HepG2 (cell line): ENCODE measurements around the gene TMEFF2. TPM values are rescaled to one million over a fixed set of nuclear protein-coding genes. Genes with fewer than 3 reads are reported as not detected.

ENCODE experiments used
- ATAC-seq: fragments of 200-7000 bp; cut with Tn5 transposase; 3 replicates; pipeline ENCODE4 v1.9.1; 2020; ENCODE audit warnings: mild to moderate bottlenecking, moderate library complexity
- BruUV-seq: library from RNA; stranded (reverse); fragments of 400-500 nt; replicated peaks from 2 replicates; lab custom pipeline; 2021; lab: Mats Ljungman, UMichigan
- CTCF ChIA-PET: fragments of 300-600 bp; formaldehyde crosslinking; extraction: SDS; loops from one replicate; lab custom pipeline; 2021; ENCODE audit warnings: low total read pairs, inconsistent platforms, low intra/inter-chr PET ratio; lab: Yijun Ruan, JAX
- POLR2A ChIA-PET: fragments of 350-600 bp; sonication (Branson Sonifier 250); formaldehyde crosslinking; loops from one replicate; lab custom pipeline; 2020; ENCODE audit warnings: antibody characterized with exemption, inconsistent platforms; lab: Yijun Ruan, JAX
- DNase-seq: peaks from one replicate; pipeline ENCODE4 v3.0.0-alpha.2; 2015; ENCODE audit warnings: low spot score
- FAIRE-seq: peaks from 3 replicates; lab custom pipeline; 2011; peaks lifted over from hg19 to GRCh38; lab: Jason Lieb, UNC
- H2AFZ ChIP-seq: one replicate; pipeline ENCODE4 v1.6.1; 2011; ENCODE audit warnings: low read length, inconsistent platforms
- H3K27ac ChIP-seq: fragments of 300-600 bp; 3 replicates; pipeline ENCODE4 v1.8.0; 2011; ENCODE audit warnings: mixed run types, mild to moderate bottlenecking, mixed read lengths, low read length, inconsistent platforms; ENCODE audit not compliant: insufficient read depth; ENCODE audit errors: extremely low read length
- H3K27me3 ChIP-seq, 2 experiments: fragments of 200-600 bp in 1 of 2; 2 replicates in 1 of 2; 3 replicates in 1 of 2; pipeline versions ENCODE4 v1.6.0 to v1.8.0; 2011; ENCODE audit warnings: low read length in 2 of 2, mild to moderate bottlenecking in 2 of 2, moderate library complexity in 2 of 2, inconsistent platforms in 1 of 2; ENCODE audit not compliant: insufficient read depth in 2 of 2, control insufficient read depth in 1 of 2
- H3K36me3 ChIP-seq, 2 experiments: fragments of 200-600 bp in 1 of 2; replicated peaks in 1 of 2; 2 replicates in 1 of 2; 3 replicates in 1 of 2; pipeline versions ENCODE4 v1.5.1 to v1.8.0; 2011; ENCODE audit warnings: low read length in 2 of 2, inconsistent platforms in 1 of 2; ENCODE audit not compliant: insufficient read depth in 2 of 2, control insufficient read depth in 1 of 2
- H3K4me1 ChIP-seq: 2 replicates; pipeline ENCODE4 v1.5.1; 2012; ENCODE audit warnings: low read length, inconsistent platforms; ENCODE audit not compliant: insufficient read depth
- H3K4me2 ChIP-seq: 2 replicates; pipeline ENCODE4 v1.6.0; 2011; ENCODE audit warnings: low read depth, low read length, inconsistent platforms
- H3K4me3 ChIP-seq, 3 experiments: fragments of 200-600 bp in 1 of 3; sonication (generic), shearing (Covaris generic) in 1 of 3; replicated peaks in 1 of 3; 2 replicates each; pipeline ENCODE4 v1.5.1; 2011 to 2016; ENCODE audit warnings: low read length in 3 of 3, inconsistent platforms in 2 of 3, low read depth in 2 of 3, mild to moderate bottlenecking in 2 of 3, control low read depth in 1 of 3, mixed read lengths in 1 of 3; ENCODE audit not compliant: insufficient read depth in 1 of 3
- H3K79me2 ChIP-seq: one replicate; pipeline ENCODE4 v1.6.1; 2011; ENCODE audit warnings: low read length, inconsistent platforms; ENCODE audit not compliant: insufficient read depth
- H3K9ac ChIP-seq: 2 replicates; pipeline ENCODE4 v1.6.0; 2011; ENCODE audit warnings: mild to moderate bottlenecking, low read depth, low read length, inconsistent platforms; ENCODE audit not compliant: insufficient read depth
- H3K9me3 ChIP-seq: 2 replicates; pipeline ENCODE4 v1.5.1; 2012; ENCODE audit warnings: mild to moderate bottlenecking, low read length
- H4K20me1 ChIP-seq: 2 replicates; pipeline ENCODE4 v1.6.0; 2011; ENCODE audit warnings: inconsistent platforms, mild to moderate bottlenecking, low read length, moderate library complexity; ENCODE audit not compliant: insufficient read depth
- AKAP8 ChIP-seq: sonication (generic); formaldehyde crosslinking; IDR thresholded peaks from 2 replicates; pipeline ENCODE4 v1.5.1; 2020; ENCODE audit warnings: mild to moderate bottlenecking, missing genetic modification reagents
- HBP1 ChIP-seq: IDR thresholded peaks from 2 replicates; pipeline ENCODE4 v1.6.1; 2016; ENCODE audit warnings: low read depth, control low read depth
- KDM1A ChIP-seq: IDR thresholded peaks from 2 replicates; pipeline ENCODE4 v1.6.1; 2016; ENCODE audit warnings: missing compliant biosample characterization
- PITX1 ChIP-seq: sonication (generic); formaldehyde crosslinking; IDR thresholded peaks from 2 replicates; pipeline ENCODE4 v1.5.1; 2020; ENCODE audit warnings: mild to moderate bottlenecking, missing genetic modification reagents
- SP4 ChIP-seq: sonication (generic); formaldehyde crosslinking; IDR thresholded peaks from 2 replicates; pipeline ENCODE4 v1.8.1; 2023; ENCODE audit warnings: mild to moderate bottlenecking, missing genetic modification reagents
- ZNF281 ChIP-seq: sonication (generic); formaldehyde crosslinking; IDR thresholded peaks from 2 replicates; pipeline ENCODE4 v1.4.0; 2020; ENCODE audit warnings: missing genetic modification reagents, borderline replicate concordance
- ZNF318 ChIP-seq: sonication (generic); formaldehyde crosslinking; IDR thresholded peaks from 2 replicates; pipeline ENCODE4 v1.4.0; 2020; ENCODE audit warnings: mild to moderate bottlenecking, missing genetic modification reagents
- ZNF335 ChIP-seq: sonication (generic); formaldehyde crosslinking; IDR thresholded peaks from 2 replicates; pipeline ENCODE4 v1.4.0; 2020; ENCODE audit warnings: missing genetic modification reagents
- ZNF616 ChIP-seq: sonication (generic); formaldehyde crosslinking; IDR thresholded peaks from 2 replicates; pipeline ENCODE4 v1.5.0; 2020; ENCODE audit warnings: low read depth, mild to moderate bottlenecking, missing genetic modification reagents
- ZNF652 ChIP-seq: IDR thresholded peaks from 2 replicates; pipeline ENCODE4 v1.6.1; 2016; ENCODE audit warnings: low read depth, borderline replicate concordance
- ZNF674 ChIP-seq: sonication (generic); formaldehyde crosslinking; IDR thresholded peaks from 2 replicates; pipeline ENCODE4 v1.5.0; 2020; ENCODE audit warnings: low read depth, mild to moderate bottlenecking, missing genetic modification reagents
- WGBS: methylation state at CpG from one replicate; pipeline ENCODE4 v1.1.6; 2017; ENCODE audit warnings: low lambda C conversion rate; 5-methylcytosine and 5-hydroxymethylcytosine counted together
- in situ Hi-C: cut with HindIII; loops from 2 replicates; pipeline ENCODE4 v1.10.0; 2017; ENCODE audit warnings: low pct_unique_long_range_greater_than_20kb; ENCODE audit not compliant: extremely low pct_ligation_motif_present
- intact Hi-C: fragments of 100-400 bp; cut with micrococcal nuclease; formaldehyde crosslinking; loops from one replicate; pipeline ENCODE4 v1.10.0; 2022; ENCODE audit not compliant: unreplicated experiment
- polyA plus RNA-seq, 8 experiments: library from polyadenylated mRNA; depleted of rRNA in 3 of 8; stranded (reverse) in 7 of 8; unstranded in 1 of 8; fragments of >200 nt; fragmentation: Illumina TruSeq in 4 of 8; extraction: Trizol in 4 of 8; gene quantifications; 2 replicates each; pipeline versions ENCODE4 v1.2.1 to v1.2.3, GENCODE V29; 2011 to 2016; ENCODE audit warnings: low read depth in 4 of 8, missing spikeins in 1 of 8, mixed read lengths in 1 of 8; ENCODE audit not compliant: insufficient read depth in 1 of 8
- total RNA-seq, 5 experiments: library from RNA; depleted of rRNA; stranded (reverse); fragments of >200 nt; fragmentation: Illumina TruSeq; extraction: Trizol; gene quantifications; 2 replicates each; pipeline ENCODE4 v1.2.3, GENCODE V29; 2016; ENCODE audit warnings: low read depth in 1 of 5

The TMEFF2 gene
- total and polyA plus RNA-seq, 2 of the 13 experiments (the other 11 are each of a cell fraction or from before 2014, with no cell fraction given): not detected

DNA sequence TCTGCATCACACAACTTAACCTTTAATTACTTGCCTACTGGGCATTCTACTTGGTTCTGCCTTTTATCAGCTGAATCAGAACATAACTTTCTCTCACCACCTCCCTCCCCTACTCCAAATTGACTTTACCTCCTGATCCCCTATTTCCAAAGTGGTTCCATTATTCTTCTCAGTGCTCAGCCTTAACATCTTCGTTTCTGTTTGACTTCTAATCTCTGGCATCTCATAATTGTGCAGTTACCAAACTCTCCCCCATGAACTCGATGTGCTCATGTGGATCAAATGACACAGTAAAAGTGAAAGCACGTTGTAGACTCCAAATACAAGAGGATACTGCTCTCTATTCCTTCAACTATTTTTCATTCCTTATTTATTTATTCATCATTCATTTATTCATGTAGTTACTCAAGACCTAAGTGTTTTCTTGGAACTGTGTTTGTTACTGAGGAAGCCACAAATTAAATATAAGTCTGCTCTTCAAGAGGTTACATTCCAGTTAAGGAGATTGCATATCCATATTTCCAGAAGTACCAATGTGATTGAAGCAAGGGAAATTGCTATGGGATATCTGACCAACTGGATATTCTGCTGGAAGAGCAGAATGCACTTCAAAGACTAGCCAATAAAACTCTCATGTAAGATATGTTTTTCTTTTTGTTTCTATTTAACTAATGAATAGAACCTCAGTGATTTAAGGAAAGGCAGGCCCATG lies 158.8 kb downstream of the TMEFF2 start:
- H3K4me1 ChIP-seq: no peaks in the 10 kb centered on the region
- H3K9ac ChIP-seq: no peak overlapping the region
- H3K36me3 ChIP-seq: no peaks in the 10 kb centered on the region
- 12% methylated on average over 3 of the region's 3 CpGs for WGBS
- no peaks in the 10 kb centered on the region for H3K27me3 ChIP-seq
- H3K27ac ChIP-seq: no peak overlapping the region
- H3K4me3 ChIP-seq: no peak overlapping the region
- H4K20me1 ChIP-seq: no peaks in the 10 kb centered on the region
- no peak overlapping the region for H3K4me2 ChIP-seq
- ChIA-PET CTCF (no interaction called here), POLR2A (no interaction called here)
- no TSS peak for BruUV-seq
- in situ Hi-C loops: no loop called here
- H3K79me2 ChIP-seq: no peaks in the 10 kb centered on the region
- DNase-seq (no peak), FAIRE-seq (no peak), ATAC-seq (no peak)
- H3K9me3 ChIP-seq: no peaks in the 10 kb centered on the region
- intact Hi-C loops: no loop called here
- H2AFZ ChIP-seq: no peak overlapping the region
- TF ChIP-seq ZNF318 (CRISPR knock-in tag) (no peak), KDM1A (no peak), PITX1 (CRISPR knock-in tag) (no peak), SP4 (CRISPR knock-in tag) (no peak), ZNF652 (CRISPR knock-in tag) (no peak), ZNF674 (CRISPR knock-in tag) (no peak), ZNF335 (CRISPR knock-in tag) (no peak), AKAP8 (CRISPR knock-in tag) (no peak), ZNF616 (CRISPR knock-in tag) (no peak), ZNF281 (no peak), HBP1 (CRISPR knock-in tag) (no peak)
